HEK293 (cell line): Measurements from ENCODE around the gene HEATR5A.

Experiments used
- CTCF ChIA-PET: fragments of 350-600 bp; formaldehyde crosslinking; extraction: SDS; loops from one replicate; lab custom pipeline; 2021; ENCODE audit warnings: antibody characterized with exemption; lab: Yijun Ruan, JAX
- POLR2A ChIA-PET: fragments of 300-600 bp; formaldehyde crosslinking; extraction: SDS; loops from one replicate; lab custom pipeline; 2020; ENCODE audit warnings: antibody characterized with exemption, inconsistent platforms; lab: Yijun Ruan, JAX
- H3K27ac ChIP-seq: fragments of 200-500 bp; sonication (Bioruptor generic); 2 replicates; pipeline ENCODE4 v1.5.1; 2014; ENCODE audit warnings: low read depth, low read length, control low read depth, inconsistent platforms; ENCODE audit errors: extremely low read depth
- H3K36me3 ChIP-seq, 2 experiments: fragments of 200-500 bp in 1 of 2; sonication (Bioruptor generic) in 1 of 2; 1 replicate in 1 of 2; 2 replicates in 1 of 2; pipeline ENCODE4 v1.5.1; 2014 to 2017; ENCODE audit warnings: inconsistent platforms in 2 of 2, low read length in 2 of 2; ENCODE audit not compliant: control insufficient read depth in 2 of 2, insufficient read depth in 1 of 2
- H3K4me1 ChIP-seq: fragments of 200-500 bp; sonication (Bioruptor generic); 2 replicates; pipeline ENCODE4 v1.5.1; 2014; ENCODE audit warnings: mild to moderate bottlenecking, low read length, inconsistent platforms; ENCODE audit not compliant: control insufficient read depth, insufficient read depth
- H3K4me3 ChIP-seq: 2 replicates; pipeline ENCODE4 v1.5.1; 2011; ENCODE audit warnings: low read depth, mild to moderate bottlenecking, control low read depth, low read length, moderate library complexity
- H3K9me3 ChIP-seq: fragments of 200-500 bp; sonication (Bioruptor generic); 2 replicates; pipeline ENCODE4 v1.5.1; 2014; ENCODE audit warnings: low read depth, low read length, inconsistent platforms; ENCODE audit not compliant: control insufficient read depth, insufficient read depth
- EGR2 ChIP-seq: fragments of 450-650 bp; formaldehyde crosslinking; IDR thresholded peaks from 2 replicates; pipeline ENCODE4 v1.5.1; 2016; ENCODE audit warnings: low read depth, missing biosample characterization, missing genetic modification characterization
- SCRT2 ChIP-seq: fragments of 450-650 bp; formaldehyde crosslinking; IDR thresholded peaks from 2 replicates; pipeline ENCODE4 v1.5.1; 2016; ENCODE audit warnings: missing biosample characterization, missing genetic modification characterization
- SETDB1 ChIP-seq: IDR thresholded peaks from one replicate; pipeline ENCODE4 v1.6.1; 2017; ENCODE audit warnings: mild to moderate bottlenecking, low read length, moderate library complexity, mixed read lengths; ENCODE audit not compliant: insufficient read length
- SP3 ChIP-seq: fragments of 450-650 bp; formaldehyde crosslinking; IDR thresholded peaks from 2 replicates; pipeline ENCODE4 v1.5.1; 2016; ENCODE audit warnings: missing biosample characterization, missing genetic modification characterization
- ZBTB7A ChIP-seq: fragments of 450-650 bp; formaldehyde crosslinking; IDR thresholded peaks from 2 replicates; pipeline ENCODE4 v1.5.1; 2016; ENCODE audit warnings: low read depth, missing biosample characterization, missing genetic modification characterization
- ZFP41 ChIP-seq: fragments of 450-650 bp; formaldehyde crosslinking; IDR thresholded peaks from 2 replicates; pipeline ENCODE4 v1.5.1; 2016; ENCODE audit warnings: missing biosample characterization, missing genetic modification characterization, borderline replicate concordance
- ZNF114 ChIP-seq: fragments of 450-650 bp; formaldehyde crosslinking; IDR thresholded peaks from 2 replicates; pipeline ENCODE4 v1.5.0; 2017; ENCODE audit warnings: missing biosample characterization, missing genetic modification characterization
- ZNF133 ChIP-seq: fragments of 450-650 bp; formaldehyde crosslinking; IDR thresholded peaks from 2 replicates; pipeline ENCODE4 v1.5.1; 2016; ENCODE audit warnings: missing biosample characterization, missing genetic modification characterization
- ZNF140 ChIP-seq: fragments of 450-650 bp; formaldehyde crosslinking; IDR thresholded peaks from 2 replicates; pipeline ENCODE4 v1.5.1; 2016; ENCODE audit warnings: missing biosample characterization, missing genetic modification characterization
- ZNF16 ChIP-seq: fragments of 450-650 bp; formaldehyde crosslinking; IDR thresholded peaks from 2 replicates; pipeline ENCODE4 v1.5.1; 2016; ENCODE audit warnings: low read depth, missing biosample characterization, missing genetic modification characterization
- ZNF169 ChIP-seq: fragments of 450-650 bp; formaldehyde crosslinking; IDR thresholded peaks from 2 replicates; pipeline ENCODE4 v1.5.1; 2016; ENCODE audit warnings: missing biosample characterization, missing genetic modification characterization
- ZNF24 ChIP-seq: fragments of 450-650 bp; formaldehyde crosslinking; IDR thresholded peaks from 2 replicates; pipeline ENCODE4 v1.5.1; 2016; ENCODE audit warnings: missing biosample characterization, missing genetic modification characterization
- ZNF248 ChIP-seq: fragments of 450-650 bp; formaldehyde crosslinking; IDR thresholded peaks from 2 replicates; pipeline ENCODE4 v1.5.1; 2017; ENCODE audit warnings: missing biosample characterization, missing genetic modification characterization
- ZNF26 ChIP-seq: fragments of 450-650 bp; formaldehyde crosslinking; IDR thresholded peaks from 2 replicates; pipeline ENCODE4 v1.5.1; 2016; ENCODE audit warnings: missing biosample characterization, missing genetic modification characterization
- ZNF274 ChIP-seq, 2 experiments: fragments of 200-500 bp in 1 of 2; fragments of 450-650 bp in 1 of 2; sonication (Bioruptor generic) in 1 of 2; formaldehyde crosslinking in 1 of 2; IDR thresholded peaks; 2 replicates each; pipeline versions ENCODE4 v1.5.1 to v1.6.1; 2014 to 2016; ENCODE audit warnings: borderline replicate concordance in 1 of 2, inconsistent platforms in 1 of 2, low read length in 1 of 2, missing biosample characterization in 1 of 2, missing genetic modification characterization in 1 of 2
- ZNF416 ChIP-seq: fragments of 450-650 bp; formaldehyde crosslinking; IDR thresholded peaks from 2 replicates; pipeline ENCODE4 v1.5.1; 2016; ENCODE audit warnings: missing biosample characterization, missing genetic modification characterization
- ZNF423 ChIP-seq: fragments of 450-650 bp; formaldehyde crosslinking; IDR thresholded peaks from 2 replicates; pipeline ENCODE4 v1.5.1; 2016; ENCODE audit warnings: missing biosample characterization, missing genetic modification characterization
- ZNF433 ChIP-seq: fragments of 450-650 bp; formaldehyde crosslinking; IDR thresholded peaks from 2 replicates; pipeline ENCODE4 v1.5.1; 2016; ENCODE audit warnings: missing biosample characterization, missing genetic modification characterization, low read depth
- ZNF473 ChIP-seq: fragments of 450-650 bp; formaldehyde crosslinking; IDR thresholded peaks from 2 replicates; pipeline ENCODE4 v1.5.1; 2017; ENCODE audit warnings: missing biosample characterization, missing genetic modification characterization
- ZNF510 ChIP-seq: fragments of 450-650 bp; formaldehyde crosslinking; IDR thresholded peaks from 2 replicates; pipeline ENCODE4 v1.5.1; 2018; ENCODE audit warnings: mild to moderate bottlenecking, missing genetic modification characterization, missing biosample characterization; ENCODE audit not compliant: insufficient replicate concordance
- ZNF514 ChIP-seq: fragments of 450-650 bp; formaldehyde crosslinking; IDR thresholded peaks from 2 replicates; pipeline ENCODE4 v1.5.1; 2016; ENCODE audit warnings: missing biosample characterization, missing genetic modification characterization
- ZNF529 ChIP-seq: fragments of 450-650 bp; formaldehyde crosslinking; IDR thresholded peaks from 2 replicates; pipeline ENCODE4 v1.5.1; 2017; ENCODE audit warnings: missing genetic modification characterization, missing biosample characterization; ENCODE audit not compliant: insufficient replicate concordance
- ZNF549 ChIP-seq: fragments of 450-650 bp; IDR thresholded peaks from 2 replicates; pipeline ENCODE4 v1.5.1; 2018; ENCODE audit warnings: missing biosample characterization, missing genetic modification characterization, mild to moderate bottlenecking, inconsistent platforms, moderate library complexity
- ZNF558 ChIP-seq: fragments of 450-650 bp; formaldehyde crosslinking; IDR thresholded peaks from 2 replicates; pipeline ENCODE4 v1.5.1; 2016; ENCODE audit warnings: missing biosample characterization, missing genetic modification characterization
- ZNF561 ChIP-seq: fragments of 450-650 bp; IDR thresholded peaks from 2 replicates; pipeline ENCODE4 v1.5.1; 2018; ENCODE audit warnings: missing biosample characterization, missing genetic modification characterization, borderline replicate concordance
- ZNF571 ChIP-seq: fragments of 450-650 bp; formaldehyde crosslinking; IDR thresholded peaks from 2 replicates; pipeline ENCODE4 v1.5.0; 2017; ENCODE audit warnings: missing biosample characterization, missing genetic modification characterization
- ZNF596 ChIP-seq: fragments of 450-650 bp; IDR thresholded peaks from 2 replicates; pipeline ENCODE4 v1.5.0; 2018; ENCODE audit warnings: missing biosample characterization, mild to moderate bottlenecking, missing genetic modification characterization, moderate library complexity
- ZNF621 ChIP-seq: fragments of 450-650 bp; formaldehyde crosslinking; IDR thresholded peaks from 2 replicates; pipeline ENCODE4 v1.5.1; 2017; ENCODE audit warnings: missing biosample characterization, missing genetic modification characterization
- ZNF626 ChIP-seq: fragments of 450-650 bp; sonication (Bioruptor Pico); formaldehyde crosslinking; IDR thresholded peaks from 2 replicates; pipeline ENCODE4 v1.5.1; 2018; ENCODE audit warnings: missing biosample characterization, missing genetic modification characterization, inconsistent platforms
- ZNF660 ChIP-seq: fragments of 450-650 bp; IDR thresholded peaks from 2 replicates; pipeline ENCODE4 v1.5.1; 2018; ENCODE audit warnings: missing biosample characterization, mild to moderate bottlenecking, missing genetic modification characterization
- ZNF664 ChIP-seq: fragments of 450-650 bp; formaldehyde crosslinking; IDR thresholded peaks from 2 replicates; pipeline ENCODE4 v1.5.1; 2016; ENCODE audit warnings: missing biosample characterization, missing genetic modification characterization
- ZNF692 ChIP-seq: fragments of 450-650 bp; formaldehyde crosslinking; IDR thresholded peaks from 2 replicates; pipeline ENCODE4 v1.5.1; 2016; ENCODE audit warnings: missing biosample characterization, missing genetic modification characterization
- ZNF701 ChIP-seq: fragments of 450-650 bp; formaldehyde crosslinking; IDR thresholded peaks from 2 replicates; pipeline ENCODE4 v1.5.1; 2016; ENCODE audit warnings: missing biosample characterization, missing genetic modification characterization
- ZNF785 ChIP-seq: fragments of 450-650 bp; formaldehyde crosslinking; IDR thresholded peaks from 2 replicates; pipeline ENCODE4 v1.5.1; 2016; ENCODE audit warnings: missing biosample characterization, missing genetic modification characterization
- ZNF837 ChIP-seq: fragments of 450-650 bp; formaldehyde crosslinking; IDR thresholded peaks from 2 replicates; pipeline ENCODE4 v1.5.1; 2016; ENCODE audit warnings: missing biosample characterization, missing genetic modification characterization
- ZNF843 ChIP-seq: fragments of 450-650 bp; formaldehyde crosslinking; IDR thresholded peaks from 2 replicates; pipeline ENCODE4 v1.5.1; 2016; ENCODE audit warnings: missing biosample characterization, missing genetic modification characterization
- ZSCAN23 ChIP-seq: fragments of 450-650 bp; formaldehyde crosslinking; IDR thresholded peaks from 2 replicates; pipeline ENCODE4 v1.5.1; 2016; ENCODE audit warnings: missing biosample characterization, missing genetic modification characterization
- ZXDB ChIP-seq: fragments of 450-650 bp; formaldehyde crosslinking; IDR thresholded peaks from 2 replicates; pipeline ENCODE4 v1.5.1; 2016; ENCODE audit warnings: missing biosample characterization, missing genetic modification characterization
- TF ChIP-seq, protein P1 (sequence below): fragments of 450-650 bp; formaldehyde crosslinking; IDR thresholded peaks from 2 replicates; pipeline ENCODE4 v1.5.1; 2016; ENCODE audit warnings: missing biosample characterization, missing genetic modification characterization

HEATR5A gene

DNA sequence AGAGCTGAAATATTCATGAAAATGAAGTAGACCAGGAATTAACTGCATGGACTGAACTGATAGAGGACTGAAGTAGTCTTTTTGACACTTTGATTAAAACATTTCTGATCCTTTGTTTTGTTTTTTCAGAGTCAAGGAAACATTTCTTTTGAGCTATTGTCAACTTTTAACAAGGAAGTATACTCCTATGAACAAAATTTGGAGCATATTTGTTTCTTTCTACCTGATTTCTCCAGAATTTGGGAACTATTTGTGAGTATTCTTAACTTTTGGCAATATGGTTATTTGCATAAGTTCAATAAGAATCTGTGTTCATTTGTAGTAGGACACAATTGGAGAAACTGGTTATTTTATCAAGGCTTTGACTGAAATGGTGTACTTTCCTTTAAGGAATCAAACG, 141.5 kb downstream of the HEATR5A start:
- CTCF ChIA-PET: interaction anchor here (0.7 kb wide), 1 partner anchor 766 kb away, joined by 3 read pairs; no protein-coding TSS in a partner anchor
- TF ChIP-seq ZNF16 (tag by site-specific recombination) (no peak), ZNF660 (tag by site-specific recombination) (no peak), SCRT2 (tag by site-specific recombination) (no peak), ZNF510 (tag by site-specific recombination) (peak; percentile 11), ZNF549 (peak; percentile 45; the same call in 1 of the 2 replicates), ZNF423 (tag by site-specific recombination) (no peak), ZNF785 (tag by site-specific recombination) (no peak), ZNF571 (tag by site-specific recombination) (no peak), ZNF248 (tag by site-specific recombination) (no peak), ZBTB7A (tag by site-specific recombination) (no peak), ZXDB (no peak), ZNF596 (tag by site-specific recombination) (no peak), ZNF664 (no peak), ZNF433 (tag by site-specific recombination) (no peak), ZNF626 (tag by site-specific recombination) (0 out of 2 replicates have a peak, but pooled peaks have one; percentile 56), ZNF140 (tag by site-specific recombination) (no peak), ZNF843 (tag by site-specific recombination) (no peak), ZSCAN23 (tag by site-specific recombination) (no peak), EGR2 (tag by site-specific recombination) (no peak), ZNF621 (tag by site-specific recombination) (no peak), ZNF558 (tag by site-specific recombination) (no peak), SP3 (tag by site-specific recombination) (no peak), ZNF701 (tag by site-specific recombination) (no peak), ZNF529 (tag by site-specific recombination) (peak; percentile 38), ZNF24 (tag by site-specific recombination) (no peak), SETDB1 (peak; percentile 88), ZNF169 (tag by site-specific recombination) (no peak), ZNF26 (0 out of 2 replicates have a peak, but pooled peaks have one; percentile 36), ZNF837 (tag by site-specific recombination) (no peak), ZNF692 (no peak), ZNF133 (tag by site-specific recombination) (no peak), ZNF274 (IDR thresholded peaks at IDR 0.05; ENCODE audit: low read length) (no peak), ZNF274 (tag by site-specific recombination; IDR thresholded peaks at IDR 0.05; ENCODE audit: borderline replicate concordance) (no peak), ZNF416 (tag by site-specific recombination) (no peak), ZNF473 (tag by site-specific recombination) (no peak), ZNF514 (tag by site-specific recombination) (no peak), ZFP41 (tag by site-specific recombination) (no peak), ZNF561 (tag by site-specific recombination) (no peak), ZNF114 (tag by site-specific recombination) (no peak)
- TF ChIP-seq, protein P1, sequence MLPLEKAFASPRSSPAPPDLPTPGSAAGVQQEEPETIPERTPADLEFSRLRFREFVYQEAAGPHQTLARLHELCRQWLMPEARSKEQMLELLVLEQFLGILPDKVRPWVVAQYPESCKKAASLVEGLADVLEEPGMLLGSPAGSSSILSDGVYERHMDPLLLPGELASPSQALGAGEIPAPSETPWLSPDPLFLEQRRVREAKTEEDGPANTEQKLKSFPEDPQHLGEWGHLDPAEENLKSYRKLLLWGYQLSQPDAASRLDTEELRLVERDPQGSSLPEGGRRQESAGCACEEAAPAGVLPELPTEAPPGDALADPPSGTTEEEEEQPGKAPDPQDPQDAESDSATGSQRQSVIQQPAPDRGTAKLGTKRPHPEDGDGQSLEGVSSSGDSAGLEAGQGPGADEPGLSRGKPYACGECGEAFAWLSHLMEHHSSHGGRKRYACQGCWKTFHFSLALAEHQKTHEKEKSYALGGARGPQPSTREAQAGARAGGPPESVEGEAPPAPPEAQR (tag by site-specific recombination): no peak

More for the DNA sequence above, 141.5 kb downstream of the HEATR5A start:
- Histone ChIP-seq H3K4me3 (no peak overlapping the region), H3K27ac (no peak overlapping the region), H3K4me1 (no peaks in the 10 kb centered on the region), H3K9me3 (no peaks in the 10 kb centered on the region), H3K36me3 (no peaks in the 10 kb centered on the region)
- POLR2A ChIA-PET: no interaction called here
